A549 (cell line): ENCODE measurements around the gene APC2.
"Not testable (repeated sequence)": the region's sequence is repeated elsewhere in the genome, so short reads cannot be mapped to it uniquely, and the experiment has no call there.

Experiments used
- CTCF ChIP-seq: fragments of >200 bp; sonication (Bioruptor Twin); formaldehyde crosslinking; IDR thresholded peaks from 3 replicates; pipeline ENCODE4 v1.5.1; 2016
- REST ChIP-seq: fragments of 200-600 bp; sonication (generic); IDR thresholded peaks from 2 replicates; pipeline ENCODE4 v1.6.1; 2016; ENCODE audit warnings: antibody characterized with exemption, mild to moderate bottlenecking, moderate library complexity

- TF ChIP-seq REST, CTCF: not testable (repeated sequence)
Observed at GRCh38 chr19:1439525-1440417, 10.2 kb upstream of the APC2 start.
